ENCODE results near the gene LAMP5. TPM values are rescaled to one million over a fixed set of nuclear protein-coding genes. Genes with fewer than 3 reads are reported as not detected.

Gene LAMP5
- total RNA-seq, 1 experiment from 2014 or later, result not detected

DNA sequence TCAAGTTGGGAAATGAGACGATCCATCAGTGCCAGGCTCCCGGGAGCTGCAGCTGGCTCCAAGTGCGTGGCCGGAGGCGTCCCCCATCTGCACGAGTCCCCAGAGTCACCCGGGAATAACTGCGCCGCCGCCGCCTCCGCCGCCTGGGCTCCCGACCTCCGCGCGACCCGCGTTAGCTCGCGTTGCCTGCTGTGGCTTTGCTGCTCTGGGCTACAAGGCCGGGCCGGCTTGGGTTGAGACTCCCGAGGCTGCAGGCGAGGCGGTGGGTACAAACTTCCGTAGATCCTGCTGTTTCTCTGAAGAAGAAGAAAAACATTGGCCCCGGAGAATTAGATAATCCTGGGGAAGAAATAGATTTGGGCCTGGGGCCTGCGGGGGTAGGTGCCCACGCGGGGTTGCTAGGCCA is 7.4 kb upstream of the LAMP5 start:
- no peaks in the 10 kb centered on the region for H3F3A ChIP-seq (ENCODE audit: low read length, unreplicated experiment)
- H3K9me3 ChIP-seq (ENCODE audit: low read length), result no peaks in the 10 kb centered on the region
- H3K4me1 ChIP-seq (ENCODE audit: insufficient read depth, low read length), result no peaks in the 10 kb centered on the region
- H3K27ac ChIP-seq (ENCODE audit: low read length), result no peak overlapping the region
- H3K27me3 ChIP-seq (ENCODE audit: low read length), result no peaks in the 10 kb centered on the region; the same call in 1 of the 2 replicates
- H3K79me2 ChIP-seq (ENCODE audit: low read length), result no peaks in the 10 kb centered on the region
- no peak overlapping the region for H2AFZ ChIP-seq (ENCODE audit: low read length)
- ChIA-PET POLR2A (ENCODE audit: unreplicated experiment) (no interaction called here), CTCF (no interaction called here)
- H4K20me1 ChIP-seq (ENCODE audit: low read length), result no peaks in the 10 kb centered on the region
- H3K4me2 ChIP-seq (ENCODE audit: low read length), result no peak overlapping the region
- H3K9ac ChIP-seq (ENCODE audit: low read length), result no peak overlapping the region
- TF ChIP-seq, protein P1, sequence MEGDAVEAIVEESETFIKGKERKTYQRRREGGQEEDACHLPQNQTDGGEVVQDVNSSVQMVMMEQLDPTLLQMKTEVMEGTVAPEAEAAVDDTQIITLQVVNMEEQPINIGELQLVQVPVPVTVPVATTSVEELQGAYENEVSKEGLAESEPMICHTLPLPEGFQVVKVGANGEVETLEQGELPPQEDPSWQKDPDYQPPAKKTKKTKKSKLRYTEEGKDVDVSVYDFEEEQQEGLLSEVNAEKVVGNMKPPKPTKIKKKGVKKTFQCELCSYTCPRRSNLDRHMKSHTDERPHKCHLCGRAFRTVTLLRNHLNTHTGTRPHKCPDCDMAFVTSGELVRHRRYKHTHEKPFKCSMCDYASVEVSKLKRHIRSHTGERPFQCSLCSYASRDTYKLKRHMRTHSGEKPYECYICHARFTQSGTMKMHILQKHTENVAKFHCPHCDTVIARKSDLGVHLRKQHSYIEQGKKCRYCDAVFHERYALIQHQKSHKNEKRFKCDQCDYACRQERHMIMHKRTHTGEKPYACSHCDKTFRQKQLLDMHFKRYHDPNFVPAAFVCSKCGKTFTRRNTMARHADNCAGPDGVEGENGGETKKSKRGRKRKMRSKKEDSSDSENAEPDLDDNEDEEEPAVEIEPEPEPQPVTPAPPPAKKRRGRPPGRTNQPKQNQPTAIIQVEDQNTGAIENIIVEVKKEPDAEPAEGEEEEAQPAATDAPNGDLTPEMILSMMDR (conservative IDR thresholded peaks at IDR 0.05; ENCODE audit: low read depth, low read length), result no peak
- no peak for TF ChIP-seq EZH2phosphoT487 (IDR thresholded peaks at IDR 0.05; ENCODE audit: borderline replicate concordance, low read length)
- TF ChIP-seq EZH2 (IDR thresholded peaks at IDR 0.05; ENCODE audit: low read length, unreplicated experiment), result no peak
- H3K4me3 ChIP-seq (ENCODE audit: low read length), result no peak overlapping the region
- H3K9me2 ChIP-seq (replicated peaks; ENCODE audit: low read length), result no peaks in the 10 kb centered on the region
- no peaks in the 10 kb centered on the region for H3K36me3 ChIP-seq (ENCODE audit: low read depth, low read length)
- intact Hi-C loops (cut with micrococcal nuclease), result no loop called here
- ATAC-seq (no peak), DNase-seq (no peak)
- BruUV-seq (replicated peaks), result no TSS peak

- no peaks in the 10 kb centered on the region for H3K79me2 ChIP-seq (ENCODE audit: low read length)
These were observed 6.7 kb upstream of the LAMP5 start for GRCh38 chr20:9507544-9508239.

GRCh38 chr20:9508240-9508661 is 6.1 kb upstream of the LAMP5 start:
- Histone ChIP-seq H3K27me3 (ENCODE audit: low read length) (no peaks in the 10 kb centered on the region; the same call in 1 of the 2 replicates), H4K20me1 (ENCODE audit: low read length) (no peaks in the 10 kb centered on the region), H3K4me3 (ENCODE audit: low read length) (no peak overlapping the region), H2AFZ (ENCODE audit: low read length) (no peak overlapping the region), H3F3A (ENCODE audit: low read length, unreplicated experiment) (no peaks in the 10 kb centered on the region), H3K9ac (ENCODE audit: low read length) (no peak overlapping the region), H3K9me3 (ENCODE audit: low read length) (no peaks in the 10 kb centered on the region), H3K36me3 (ENCODE audit: low read depth, low read length) (no peaks in the 10 kb centered on the region), H3K9me2 (replicated peaks; ENCODE audit: low read length) (no peaks in the 10 kb centered on the region), H3K27ac (ENCODE audit: low read length) (no peak overlapping the region), H3K4me2 (ENCODE audit: low read length) (no peak overlapping the region), H3K79me2 (ENCODE audit: low read length) (no peaks in the 10 kb centered on the region), H3K4me1 (ENCODE audit: insufficient read depth, low read length) (no peaks in the 10 kb centered on the region)
- TF ChIP-seq EZH2 (IDR thresholded peaks at IDR 0.05; ENCODE audit: low read length, unreplicated experiment), result no peak
- no peak for TF ChIP-seq EZH2phosphoT487 (IDR thresholded peaks at IDR 0.05; ENCODE audit: borderline replicate concordance, low read length)
- TF ChIP-seq, protein P1 (conservative IDR thresholded peaks at IDR 0.05; ENCODE audit: low read depth, low read length), result no peak
- DNase-seq, result no peak
- intact Hi-C loops (cut with micrococcal nuclease), result no loop called here
- ATAC-seq, result no peak
- CTCF ChIA-PET, result no interaction called here
- no TSS peak for BruUV-seq (replicated peaks)
- POLR2A ChIA-PET (ENCODE audit: unreplicated experiment), result no interaction called here

More at GRCh38 chr20:9507544-9508239, 6.7 kb upstream of the LAMP5 start:
- Histone ChIP-seq H3K9me3 (ENCODE audit: low read length) (no peaks in the 10 kb centered on the region), H3K9ac (ENCODE audit: low read length) (no peak overlapping the region), H3K4me3 (ENCODE audit: low read length) (no peak overlapping the region), H3K27me3 (ENCODE audit: low read length) (no peaks in the 10 kb centered on the region; the same call in 1 of the 2 replicates), H3F3A (ENCODE audit: low read length, unreplicated experiment) (no peaks in the 10 kb centered on the region), H3K9me2 (replicated peaks; ENCODE audit: low read length) (no peaks in the 10 kb centered on the region), H2AFZ (ENCODE audit: low read length) (no peak overlapping the region), H3K4me2 (ENCODE audit: low read length) (no peak overlapping the region), H3K27ac (ENCODE audit: low read length) (no peak overlapping the region), H4K20me1 (ENCODE audit: low read length) (no peaks in the 10 kb centered on the region), H3K36me3 (ENCODE audit: low read depth, low read length) (no peaks in the 10 kb centered on the region), H3K4me1 (ENCODE audit: insufficient read depth, low read length) (no peaks in the 10 kb centered on the region)
- CTCF ChIA-PET, result no interaction called here
- intact Hi-C loops (cut with micrococcal nuclease), result no loop called here
- TF ChIP-seq, protein P1 (conservative IDR thresholded peaks at IDR 0.05; ENCODE audit: low read depth, low read length), result no peak
- TF ChIP-seq EZH2 (IDR thresholded peaks at IDR 0.05; ENCODE audit: low read length, unreplicated experiment) (no peak), EZH2phosphoT487 (IDR thresholded peaks at IDR 0.05; ENCODE audit: borderline replicate concordance, low read length) (no peak)
- no peak for ATAC-seq
- POLR2A ChIA-PET (ENCODE audit: unreplicated experiment), result no interaction called here
- DNase-seq, result no peak
- BruUV-seq (replicated peaks), result no TSS peak

All from PC-3 (cell line).